Activated B cell treated with CpG ODN at 0.5 μM for 24 hours (primary cell): ENCODE results near the gene ZBTB26. TPM values are rescaled to one million over a fixed set of nuclear protein-coding genes. Genes with fewer than 3 reads are reported as not detected.
A peak's percentile ranks its signal among the peaks of the same experiment; 100 is the strongest.
"Not testable (repeated sequence)": the region's sequence is repeated elsewhere in the genome, so short reads cannot be mapped to it uniquely, and the experiment has no call there.

Source experiments
- ATAC-seq: fragments of 200-7000 bp; cut with Tn5 transposase; one replicate; pipeline ENCODE4 v1.10.0; 2021; ENCODE audit warnings: low read depth, mild to moderate bottlenecking, moderate library complexity
- CTCF ChIA-PET: fragments of 350-600 bp; sonication (Branson Sonifier 250); formaldehyde crosslinking; loops from one replicate; lab custom pipeline; 2021; ENCODE audit warnings: antibody characterized with exemption; lab: Charles Lee
- POLR2A ChIA-PET: fragments of 350-600 bp; sonication (Branson Sonifier 250); formaldehyde crosslinking; loops from one replicate; lab custom pipeline; 2021; ENCODE audit warnings: antibody characterized with exemption; lab: Charles Lee
- DNase-seq: peaks from one replicate; pipeline ENCODE4 v3.0.0; 2022
- H3K27ac Mint-ChIP-seq: one replicate; pipeline ENCODE4 v1.8.0; 2020; ENCODE audit warnings: mixed read lengths
- H3K27me3 Mint-ChIP-seq: one replicate; pipeline ENCODE4 v1.8.0; 2021; ENCODE audit warnings: mixed read lengths
- H3K36me3 Mint-ChIP-seq: one replicate; pipeline ENCODE4 v1.8.0; 2021; ENCODE audit warnings: low read depth, mixed read lengths
- H3K4me1 Mint-ChIP-seq: one replicate; pipeline ENCODE4 v1.8.0; 2021; ENCODE audit warnings: mixed read lengths
- H3K4me3 Mint-ChIP-seq: one replicate; pipeline ENCODE4 v1.8.0; 2020; ENCODE audit warnings: mild to moderate bottlenecking, mixed read lengths
- H3K9me3 Mint-ChIP-seq: one replicate; pipeline ENCODE4 v1.8.0; 2020; ENCODE audit warnings: mixed read lengths
- intact Hi-C: fragments of 100-400 bp; cut with micrococcal nuclease; formaldehyde crosslinking; loops from one replicate; pipeline ENCODE4 v1.15.1; 2024
- total RNA-seq: library from RNA; stranded (reverse); gene quantifications from 2 replicates; pipeline ENCODE4 v1.2.3, GENCODE V29; 2022
- TF ChIP-seq, protein P1 (sequence below): fragments of 200-600 bp; IDR thresholded peaks from one replicate; pipeline ENCODE4 v1.8.0; 2022; ENCODE audit warnings: antibody characterized with exemption, mild to moderate bottlenecking

ZBTB26 gene
- total RNA-seq, 1 donor from 2014 or later = 11.9 TPM

DNA sequence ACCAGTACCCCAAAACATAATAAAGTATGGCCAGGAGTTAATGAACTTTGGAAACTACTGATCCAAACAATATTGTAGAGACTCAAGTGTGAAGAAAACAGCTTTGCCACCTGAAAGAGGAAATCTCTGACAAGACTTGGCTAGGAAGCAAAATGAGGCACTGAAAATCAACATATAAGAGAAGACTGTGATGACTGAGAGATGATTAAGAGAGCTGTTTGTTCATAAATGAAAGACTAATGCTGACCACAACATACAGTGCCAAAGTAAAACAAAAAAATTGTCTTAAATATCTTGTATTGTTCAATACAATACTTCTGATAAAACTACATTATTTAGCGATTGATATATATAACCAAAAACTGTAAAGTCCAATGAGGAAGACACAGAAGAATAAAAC is 33.3 kb downstream of the ZBTB26 start:
- DNase-seq (no peak), ATAC-seq (no peak)
- TF ChIP-seq, protein P1, sequence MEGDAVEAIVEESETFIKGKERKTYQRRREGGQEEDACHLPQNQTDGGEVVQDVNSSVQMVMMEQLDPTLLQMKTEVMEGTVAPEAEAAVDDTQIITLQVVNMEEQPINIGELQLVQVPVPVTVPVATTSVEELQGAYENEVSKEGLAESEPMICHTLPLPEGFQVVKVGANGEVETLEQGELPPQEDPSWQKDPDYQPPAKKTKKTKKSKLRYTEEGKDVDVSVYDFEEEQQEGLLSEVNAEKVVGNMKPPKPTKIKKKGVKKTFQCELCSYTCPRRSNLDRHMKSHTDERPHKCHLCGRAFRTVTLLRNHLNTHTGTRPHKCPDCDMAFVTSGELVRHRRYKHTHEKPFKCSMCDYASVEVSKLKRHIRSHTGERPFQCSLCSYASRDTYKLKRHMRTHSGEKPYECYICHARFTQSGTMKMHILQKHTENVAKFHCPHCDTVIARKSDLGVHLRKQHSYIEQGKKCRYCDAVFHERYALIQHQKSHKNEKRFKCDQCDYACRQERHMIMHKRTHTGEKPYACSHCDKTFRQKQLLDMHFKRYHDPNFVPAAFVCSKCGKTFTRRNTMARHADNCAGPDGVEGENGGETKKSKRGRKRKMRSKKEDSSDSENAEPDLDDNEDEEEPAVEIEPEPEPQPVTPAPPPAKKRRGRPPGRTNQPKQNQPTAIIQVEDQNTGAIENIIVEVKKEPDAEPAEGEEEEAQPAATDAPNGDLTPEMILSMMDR = no peak
- Mint-ChIP-seq H3K36me3 (peaks cover 47% of the 10 kb centered on the region), H3K9me3 (no peaks in the 10 kb centered on the region), H3K27me3 (no peaks in the 10 kb centered on the region), H3K4me3 (no peak overlapping the region), H3K27ac (no peak overlapping the region), H3K4me1 (peaks cover 35% of the 10 kb centered on the region)
- intact Hi-C loops = loop anchor here (2.0 kb wide), 1 partner anchor 23 kb away; no protein-coding TSS in a partner anchor
- POLR2A ChIA-PET = interaction anchor here (0.5 to 0.9 kb wide), 3 partner anchors 15 to 40 kb away, joined by 3 to 4 read pairs (median 3); partner anchors contain the start of genes ZBTB26 and ZBTB6
- CTCF ChIA-PET = no interaction called here

GRCh38 chr9:122888480-122888879 is 42.8 kb downstream of the ZBTB26 start:
- CTCF ChIA-PET = no interaction called here
- TF ChIP-seq, protein P1 = no peak
- no peaks in the 10 kb centered on the region for H3K27me3 Mint-ChIP-seq
- no peak overlapping the region for H3K4me3 Mint-ChIP-seq
- no peaks in the 10 kb centered on the region for H3K9me3 Mint-ChIP-seq
- intact Hi-C loops = no loop called here
- DNase-seq (no peak), ATAC-seq (no peak)
- POLR2A ChIA-PET = no interaction called here
- no peaks in the 10 kb centered on the region for H3K4me1 Mint-ChIP-seq
- no peak overlapping the region for H3K27ac Mint-ChIP-seq
- peaks cover 66% of the 10 kb centered on the region for H3K36me3 Mint-ChIP-seq

GRCh38 chr9:122883125-122883524 is 48.2 kb downstream of the ZBTB26 start:
- no peak overlapping the region for H3K27ac Mint-ChIP-seq
- H3K9me3 Mint-ChIP-seq = no peaks in the 10 kb centered on the region
- H3K4me3 Mint-ChIP-seq = no peak overlapping the region
- POLR2A ChIA-PET = no interaction called here
- intact Hi-C loops = no loop called here
- ATAC-seq (no peak), DNase-seq (no peak)
- CTCF ChIA-PET = no interaction called here
- H3K4me1 Mint-ChIP-seq = no peaks in the 10 kb centered on the region
- H3K27me3 Mint-ChIP-seq = no peaks in the 10 kb centered on the region
- H3K36me3 Mint-ChIP-seq = peaks cover 60% of the 10 kb centered on the region
- TF ChIP-seq, protein P1 = no peak

- DNase-seq (no peak), ATAC-seq (no peak)
- ChIA-PET CTCF (interaction anchor here (1.1 kb wide), 1 partner anchor 44 kb away, joined by 4 read pairs; no protein-coding TSS in a partner anchor), POLR2A (no interaction called here)
- TF ChIP-seq, protein P1 = no peak
- no peaks in the 10 kb centered on the region for H3K9me3 Mint-ChIP-seq
- no peaks in the 10 kb centered on the region for H3K27me3 Mint-ChIP-seq
- no peak overlapping the region for H3K4me3 Mint-ChIP-seq
- H3K36me3 Mint-ChIP-seq = peaks cover 77% of the 10 kb centered on the region
- peaks cover 16% of the 10 kb centered on the region for H3K4me1 Mint-ChIP-seq
- intact Hi-C loops = no loop called here
- no peak overlapping the region for H3K27ac Mint-ChIP-seq
Measured at GRCh38 chr9:122879443-122879842, 51.9 kb downstream of the ZBTB26 start.

GRCh38 chr9:122875523-122875922 is 55.8 kb downstream of the ZBTB26 start:
- Mint-ChIP-seq H3K9me3 (no peaks in the 10 kb centered on the region), H3K27ac (peak overlapping the region; percentile 66), H3K27me3 (no peaks in the 10 kb centered on the region), H3K4me3 (no peak overlapping the region), H3K4me1 (peaks cover 16% of the 10 kb centered on the region), H3K36me3 (peaks cover 81% of the 10 kb centered on the region)
- ChIA-PET CTCF (interaction anchor here (2.6 kb wide), 1 partner anchor 115 kb away, joined by 9 read pairs; no protein-coding TSS in a partner anchor), POLR2A (interaction anchor here (0.9 kb wide), 1 partner anchor 30 kb away, joined by 3 read pairs; the partner anchor contains the start of gene RC3H2)
- intact Hi-C loops = loop anchor here (2.0 kb wide), 1 partner anchor 21 kb away; no protein-coding TSS in a partner anchor
- ATAC-seq = peak; percentile 49
- TF ChIP-seq, protein P1 = no peak
- DNase-seq = no peak

GRCh38 chr9:122867276-122867675 is 64.0 kb downstream of the ZBTB26 start:
- H3K4me1 Mint-ChIP-seq, DNase-seq, ATAC-seq, H3K4me3 Mint-ChIP-seq, CTCF ChIA-PET, H3K27me3 Mint-ChIP-seq, H3K27ac Mint-ChIP-seq, H3K9me3 Mint-ChIP-seq, POLR2A ChIA-PET, intact Hi-C loops: not testable (repeated sequence)
- H3K36me3 Mint-ChIP-seq = peaks cover 57% of the 10 kb centered on the region
